ENCODE measurements around the gene TM4SF4.

DNA sequence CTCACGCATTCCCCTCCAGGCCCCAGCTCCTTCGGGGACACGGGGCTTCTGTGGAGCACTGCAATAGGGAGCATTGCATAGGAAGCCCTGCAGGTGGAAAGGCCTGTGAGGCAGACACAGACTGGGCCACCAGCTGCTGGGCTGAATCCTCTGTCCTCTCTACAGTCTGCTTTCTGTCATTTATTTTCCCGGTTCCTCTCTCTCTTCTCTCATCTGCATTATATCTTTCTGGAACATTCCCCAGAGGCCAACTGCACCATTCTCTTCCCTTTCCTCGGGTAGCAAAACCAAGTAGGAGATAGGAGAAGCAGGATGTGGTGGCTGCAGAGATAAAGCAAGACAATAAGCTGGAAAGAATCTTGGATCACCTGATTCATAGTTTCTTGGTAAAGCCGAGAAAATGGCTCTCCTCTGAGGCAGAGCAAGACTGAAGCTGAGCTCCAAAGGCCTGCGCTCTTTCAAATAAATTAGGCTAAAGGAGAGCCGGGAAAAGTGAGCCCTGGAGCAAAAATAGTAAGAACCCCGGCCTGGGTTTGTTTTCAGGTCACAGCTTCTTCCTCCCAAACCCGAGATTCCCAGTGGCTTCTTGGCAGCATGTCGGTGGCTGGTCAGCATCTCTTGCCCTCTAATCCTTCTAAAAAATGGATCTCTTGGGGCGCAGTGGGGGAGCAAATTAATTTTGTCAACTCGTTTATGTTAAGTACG is 5.3 kb downstream of the TM4SF4 start:
- TF ChIP-seq, protein P1, sequence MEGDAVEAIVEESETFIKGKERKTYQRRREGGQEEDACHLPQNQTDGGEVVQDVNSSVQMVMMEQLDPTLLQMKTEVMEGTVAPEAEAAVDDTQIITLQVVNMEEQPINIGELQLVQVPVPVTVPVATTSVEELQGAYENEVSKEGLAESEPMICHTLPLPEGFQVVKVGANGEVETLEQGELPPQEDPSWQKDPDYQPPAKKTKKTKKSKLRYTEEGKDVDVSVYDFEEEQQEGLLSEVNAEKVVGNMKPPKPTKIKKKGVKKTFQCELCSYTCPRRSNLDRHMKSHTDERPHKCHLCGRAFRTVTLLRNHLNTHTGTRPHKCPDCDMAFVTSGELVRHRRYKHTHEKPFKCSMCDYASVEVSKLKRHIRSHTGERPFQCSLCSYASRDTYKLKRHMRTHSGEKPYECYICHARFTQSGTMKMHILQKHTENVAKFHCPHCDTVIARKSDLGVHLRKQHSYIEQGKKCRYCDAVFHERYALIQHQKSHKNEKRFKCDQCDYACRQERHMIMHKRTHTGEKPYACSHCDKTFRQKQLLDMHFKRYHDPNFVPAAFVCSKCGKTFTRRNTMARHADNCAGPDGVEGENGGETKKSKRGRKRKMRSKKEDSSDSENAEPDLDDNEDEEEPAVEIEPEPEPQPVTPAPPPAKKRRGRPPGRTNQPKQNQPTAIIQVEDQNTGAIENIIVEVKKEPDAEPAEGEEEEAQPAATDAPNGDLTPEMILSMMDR (IDR thresholded peaks at IDR 0.05 in 4 of 5, conservative IDR thresholded peaks at IDR 0.05 in 1 of 5), result no peak
- no peak for TF ChIP-seq POLR2A (IDR thresholded peaks at IDR 0.05)

Data from gastrocnemius medialis (tissue), 4 donors.